Mesenchymal stem cell (in vitro differentiated cells and primary cell): ENCODE data around the gene SRPK3.
A peak's percentile ranks its signal among the peaks of the same experiment; 100 is the strongest.
"Not testable (repeated sequence)": the region's sequence is repeated elsewhere in the genome, so short reads cannot be mapped to it uniquely, and the experiment has no call there.

ENCODE experiments used
- DNase-seq: peaks from one replicate; pipeline ENCODE4 v3.0.0-alpha.2; 2013
- H2AFZ ChIP-seq: one replicate; pipeline ENCODE4 v1.6.1; 2013; ENCODE audit warnings: low read depth, mild to moderate bottlenecking, control low read depth, inconsistent platforms, low read length, moderate library complexity
- H2AK5ac ChIP-seq: 2 replicates; pipeline ENCODE4 v1.6.1; 2013; ENCODE audit warnings: low read length, moderate library complexity, mild to moderate bottlenecking, inconsistent platforms; ENCODE audit not compliant: severe bottlenecking
- H2BK120ac ChIP-seq: one replicate; pipeline ENCODE4 v1.6.1; 2013; ENCODE audit warnings: low read depth, mild to moderate bottlenecking, inconsistent platforms, low read length, moderate library complexity
- H2BK12ac ChIP-seq, 2 experiments: one replicate each; pipeline ENCODE4 v1.6.1; 2013; ENCODE audit warnings: inconsistent platforms in 2 of 2, low read length in 2 of 2, mild to moderate bottlenecking in 2 of 2, moderate library complexity in 2 of 2, control low read depth in 1 of 2
- H2BK15ac ChIP-seq: one replicate; pipeline ENCODE4 v1.6.1; 2013; ENCODE audit warnings: mild to moderate bottlenecking, low read depth, inconsistent platforms; ENCODE audit not compliant: poor library complexity, severe bottlenecking
- H2BK5ac ChIP-seq: 2 replicates; pipeline ENCODE4 v1.6.1; 2013; ENCODE audit warnings: low read depth, mild to moderate bottlenecking, low read length, control low read depth, inconsistent platforms; ENCODE audit not compliant: poor library complexity, severe bottlenecking
- H3K14ac ChIP-seq, 2 experiments: one replicate each; pipeline ENCODE4 v1.6.1; 2013; ENCODE audit warnings: inconsistent platforms in 2 of 2, low read length in 2 of 2, control low read depth in 1 of 2, mild to moderate bottlenecking in 1 of 2, moderate library complexity in 1 of 2
- H3K18ac ChIP-seq, 2 experiments: one replicate each; pipeline ENCODE4 v1.6.1; 2013; ENCODE audit warnings: inconsistent platforms in 2 of 2, low read length in 2 of 2, control low read depth in 1 of 2, low read depth in 1 of 2, mild to moderate bottlenecking in 1 of 2
- H3K23ac ChIP-seq, 2 experiments: one replicate each; pipeline ENCODE4 v1.6.1; 2013; ENCODE audit warnings: inconsistent platforms in 2 of 2, low read length in 2 of 2, mild to moderate bottlenecking in 2 of 2, moderate library complexity in 2 of 2, control low read depth in 1 of 2
- H3K27ac ChIP-seq: 2 replicates; pipeline ENCODE4 v1.5.1; 2013; ENCODE audit warnings: mild to moderate bottlenecking, moderate library complexity, low read length, control low read depth, inconsistent platforms; ENCODE audit not compliant: poor library complexity, severe bottlenecking
- H3K27me3 ChIP-seq, 2 experiments: 2 replicates each; pipeline versions ENCODE4 v1.6.1 to v1.7.0; 2013; ENCODE audit warnings: low read length in 2 of 2, mild to moderate bottlenecking in 2 of 2, moderate library complexity in 2 of 2, control low read depth in 1 of 2, inconsistent platforms in 1 of 2; ENCODE audit not compliant: control insufficient read depth in 1 of 2, insufficient read depth in 1 of 2
- H3K36me3 ChIP-seq, 2 experiments: 2 replicates each; pipeline versions ENCODE4 v1.6.1 to v1.7.0; 2013; ENCODE audit warnings: low read length in 2 of 2, control low read depth in 1 of 2, inconsistent platforms in 1 of 2, low read depth in 1 of 2, mild to moderate bottlenecking in 1 of 2; ENCODE audit not compliant: insufficient read depth in 2 of 2, control insufficient read depth in 1 of 2
- H3K4ac ChIP-seq, 2 experiments: one replicate each; pipeline ENCODE4 v1.6.1; 2013; ENCODE audit warnings: inconsistent platforms in 2 of 2, low read length in 2 of 2, mild to moderate bottlenecking in 2 of 2, moderate library complexity in 2 of 2, control low read depth in 1 of 2, low read depth in 1 of 2
- H3K4me1 ChIP-seq: 2 replicates; pipeline ENCODE4 v1.6.1; 2013; ENCODE audit warnings: low read depth, low read length, control low read depth; ENCODE audit not compliant: control insufficient read depth, insufficient read depth
- H3K4me2 ChIP-seq: 2 replicates; pipeline ENCODE4 v1.6.1; 2013; ENCODE audit warnings: low read length, mild to moderate bottlenecking, inconsistent platforms; ENCODE audit not compliant: poor library complexity, severe bottlenecking
- H3K4me3 ChIP-seq, 2 experiments: 2 replicates each; pipeline versions ENCODE4 v1.5.1 to v1.7.0; 2013; ENCODE audit warnings: low read length in 2 of 2, mild to moderate bottlenecking in 2 of 2, control low read depth in 1 of 2, low read depth in 1 of 2; ENCODE audit not compliant: insufficient read depth in 1 of 2
- H3K79me1 ChIP-seq: replicated peaks from 2 replicates; pipeline ENCODE4 v1.6.1; 2013; ENCODE audit warnings: mild to moderate bottlenecking, control low read depth, low read length, inconsistent platforms; ENCODE audit not compliant: poor library complexity, severe bottlenecking
- H3K9ac ChIP-seq: 2 replicates; pipeline ENCODE4 v1.7.0; 2013; ENCODE audit warnings: mild to moderate bottlenecking, low read length, moderate library complexity
- H3K9me3 ChIP-seq: 2 replicates; pipeline ENCODE4 v1.7.0; 2013; ENCODE audit warnings: mild to moderate bottlenecking, low read length; ENCODE audit not compliant: control insufficient read depth
- H4K8ac ChIP-seq: one replicate; pipeline ENCODE4 v1.6.1; 2013; ENCODE audit warnings: inconsistent platforms, mild to moderate bottlenecking, low read length, moderate library complexity
- H4K91ac ChIP-seq: one replicate; pipeline ENCODE4 v1.6.1; 2013; ENCODE audit warnings: mild to moderate bottlenecking, low read length, inconsistent platforms
- WGBS: methylation state at CpG from one replicate; pipeline ENCODE4 v1.1.7; 2013; ENCODE audit warnings: mixed read lengths; 5-methylcytosine and 5-hydroxymethylcytosine counted together

The SRPK3 gene

DNA sequence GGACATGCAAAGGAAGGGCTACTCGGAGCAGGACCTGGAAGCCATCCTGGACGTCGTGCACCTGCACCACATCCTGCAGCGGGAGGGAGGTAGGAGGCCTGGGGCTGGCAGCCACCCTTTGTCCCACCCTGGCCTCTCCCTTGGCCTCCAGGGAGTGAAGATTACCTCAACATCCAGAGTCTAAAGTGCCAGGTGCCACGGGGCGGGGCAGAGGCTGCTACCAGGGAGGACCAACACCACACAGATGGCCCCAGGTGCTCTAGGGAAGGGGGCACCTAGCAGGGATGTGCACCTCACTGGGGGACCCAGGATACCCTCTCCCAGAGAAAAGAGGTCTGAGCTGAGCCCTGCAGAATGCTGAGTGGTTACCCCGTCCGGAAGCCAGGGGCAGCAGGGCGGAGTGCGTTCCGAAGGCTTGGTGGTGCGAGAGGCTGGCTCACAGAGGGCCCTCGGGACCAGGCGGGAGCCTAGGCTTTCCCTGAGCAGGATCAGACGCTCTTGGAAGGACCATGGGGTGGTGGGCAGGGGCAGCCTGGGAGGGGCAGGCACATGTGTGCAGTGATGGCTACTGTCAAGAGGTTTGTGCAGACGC is 40.1 kb upstream of the SRPK3 start:
- Histone ChIP-seq H3K14ac (no peak overlapping the region), H3K4me1 (peaks cover 5% of the 10 kb centered on the region), H3K4ac (no peak overlapping the region), H4K91ac (no peak overlapping the region), H2AFZ (no peak overlapping the region), H3K27ac (no peak overlapping the region), H3K18ac (no peak overlapping the region), H3K4me2 (no peak overlapping the region), H3K27me3 (no peaks in the 10 kb centered on the region), H3K36me3 (peaks cover 11 to 32% of the 10 kb centered on the region in 2 experiments), H3K79me1 (no peaks in the 10 kb centered on the region), H2BK5ac (no peak overlapping the region), H3K9ac (no peak overlapping the region), H2BK15ac (no peak overlapping the region), H3K9me3 (peaks cover under 1% of the 10 kb centered on the region), H3K4me3 (no peak overlapping the region), H2BK120ac (no peak overlapping the region), H4K8ac (no peak overlapping the region), H2AK5ac (no peak overlapping the region), H3K23ac (no peak overlapping the region), H2BK12ac (no peak overlapping the region)
- over 99% methylated on average over 9 of the region's 16 CpGs for WGBS
- no peak for DNase-seq

GRCh38 chrX:153741446-153741845 is 39.4 kb upstream of the SRPK3 start:
- Histone ChIP-seq H3K4me3 (no peak overlapping the region), H3K27me3 (peaks cover 0 to 4% of the 10 kb centered on the region in 2 experiments), H2AK5ac (no peak overlapping the region), H2BK120ac (no peak overlapping the region), H3K9ac (no peak overlapping the region), H2BK5ac (no peak overlapping the region), H4K8ac (no peak overlapping the region), H2AFZ (no peak overlapping the region), H4K91ac (no peak overlapping the region), H3K4me2 (no peak overlapping the region), H3K4ac (no peak overlapping the region), H3K36me3 (peaks cover 11 to 27% of the 10 kb centered on the region in 2 experiments), H3K14ac (no peak overlapping the region), H3K23ac (no peak overlapping the region), H3K27ac (no peak overlapping the region), H3K9me3 (no peaks in the 10 kb centered on the region), H3K18ac (no peak overlapping the region), H2BK15ac (peak overlapping the region; percentile 28), H3K4me1 (peaks cover 5% of the 10 kb centered on the region), H3K79me1 (no peaks in the 10 kb centered on the region), H2BK12ac (no peak overlapping the region)
- WGBS, result 93% methylated on average over 8 of the region's 14 CpGs
- no peak for DNase-seq

GRCh38 chrX:153742111-153742510 is 38.7 kb upstream of the SRPK3 start:
- not testable (repeated sequence) for DNase-seq, H3K23ac ChIP-seq, H3K9me3 ChIP-seq, H3K18ac ChIP-seq, H3K4ac ChIP-seq, H2BK15ac ChIP-seq, H2AK5ac ChIP-seq, H2BK12ac ChIP-seq, H2AFZ ChIP-seq, H3K4me1 ChIP-seq, H3K27ac ChIP-seq, H3K79me1 ChIP-seq, H2BK120ac ChIP-seq, H2BK5ac ChIP-seq, H4K91ac ChIP-seq, H3K4me3 ChIP-seq, H4K8ac ChIP-seq, H3K4me2 ChIP-seq, H3K27me3 ChIP-seq, H3K14ac ChIP-seq, H3K9ac ChIP-seq
- WGBS, result 97% methylated on average over 14 of the region's 14 CpGs
- H3K36me3 ChIP-seq, result peaks cover 9 to 21% of the 10 kb centered on the region in 2 experiments

DNA sequence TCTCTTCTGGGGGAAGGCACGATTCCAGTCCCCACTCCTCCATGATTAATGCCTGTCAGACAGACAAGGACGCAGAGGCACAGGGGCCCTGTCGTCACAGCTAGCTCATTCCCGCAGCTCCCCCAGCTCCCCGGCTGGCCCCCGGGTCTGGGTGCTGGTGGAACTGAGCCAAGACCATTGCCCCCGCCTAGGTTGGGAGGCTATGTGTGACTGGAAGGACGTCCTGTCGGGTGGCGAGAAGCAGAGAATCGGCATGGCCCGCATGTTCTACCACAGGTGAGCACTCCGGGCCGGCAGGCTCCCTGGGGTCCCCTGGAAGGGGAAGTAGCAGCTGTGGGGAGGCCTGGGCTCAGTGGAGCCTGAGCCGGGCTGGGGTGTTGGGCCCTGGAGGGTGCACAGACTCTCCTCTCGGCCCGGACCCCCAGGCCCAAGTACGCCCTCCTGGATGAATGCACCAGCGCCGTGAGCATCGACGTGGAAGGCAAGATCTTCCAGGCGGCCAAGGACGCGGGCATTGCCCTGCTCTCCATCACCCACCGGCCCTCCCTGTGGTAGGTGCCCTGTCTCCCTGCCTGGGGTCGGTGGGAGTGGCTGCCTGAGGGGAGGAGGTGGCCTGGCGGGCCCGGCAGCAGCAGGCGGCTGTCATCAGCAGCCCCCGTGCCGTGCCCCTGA is 37.9 kb upstream of the SRPK3 start:
- not testable (repeated sequence) for H3K23ac ChIP-seq, H2AK5ac ChIP-seq, H2BK12ac ChIP-seq, H3K27me3 ChIP-seq, H2BK120ac ChIP-seq, H3K27ac ChIP-seq, H3K79me1 ChIP-seq, H4K91ac ChIP-seq, H3K4me3 ChIP-seq, H3K9me3 ChIP-seq, H3K4me1 ChIP-seq, H2BK5ac ChIP-seq, DNase-seq, H2AFZ ChIP-seq, H2BK15ac ChIP-seq, H3K18ac ChIP-seq, H4K8ac ChIP-seq, H3K14ac ChIP-seq, H3K9ac ChIP-seq, H3K4ac ChIP-seq, H3K4me2 ChIP-seq
- 89% methylated on average over 3 of the region's 32 CpGs for WGBS
- H3K36me3 ChIP-seq, result peaks cover 3 to 16% of the 10 kb centered on the region in 2 experiments
